ENCODE results near the gene ATL1.

Gene ATL1

DNA sequence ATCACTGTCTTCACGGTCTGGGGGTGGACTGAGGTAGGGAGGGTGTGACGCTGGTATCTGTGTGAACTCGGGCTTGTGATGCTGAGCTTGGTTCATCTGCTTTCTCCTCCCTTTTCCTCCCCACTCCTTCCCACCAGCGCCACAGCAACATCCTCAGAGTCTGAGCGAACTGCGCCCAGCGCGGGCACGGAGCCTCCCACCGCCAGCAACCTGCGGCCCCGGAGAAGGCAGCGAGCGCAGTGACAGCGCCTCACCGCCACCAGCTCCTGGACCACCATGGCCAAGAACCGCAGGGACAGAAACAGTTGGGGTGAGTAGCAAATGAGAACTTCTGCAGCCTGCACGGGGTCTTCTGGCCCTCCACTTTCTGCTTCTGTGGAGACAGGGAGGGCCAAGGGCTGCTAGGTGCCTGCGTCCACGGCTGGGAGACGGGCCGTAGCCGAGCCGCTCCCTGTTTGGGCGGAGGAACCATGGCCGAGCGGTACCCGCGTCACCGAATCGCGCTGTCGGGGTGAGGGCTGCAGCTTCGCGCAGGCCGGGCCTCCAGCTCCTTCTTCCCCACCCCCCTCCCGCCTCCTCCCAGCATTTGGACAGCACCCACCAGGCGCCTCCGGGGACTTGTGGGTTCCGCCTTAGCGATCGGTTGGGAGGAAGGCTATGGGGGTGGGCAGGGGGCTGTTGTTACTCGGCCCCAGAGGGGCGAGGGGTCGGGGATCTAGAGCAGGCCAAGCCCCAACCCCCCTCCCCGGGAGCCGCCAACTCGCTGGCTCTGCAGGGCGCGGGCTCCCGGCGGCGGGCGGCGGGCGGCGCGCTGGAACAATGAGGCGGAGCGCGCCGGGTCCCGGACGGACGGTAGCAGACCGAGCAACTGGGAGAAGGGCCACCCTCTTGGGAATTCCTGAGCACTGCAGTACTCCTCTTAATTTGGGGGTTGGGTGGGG, at the start of gene ATL1:
ATL1 (plus strand) TSS at position 156 of the 941 bp plus-strand sequence; CDS start at position 277, 121 bp downstream.
- DNase-seq (ENCODE audit: low read depth): no peak

DNA sequence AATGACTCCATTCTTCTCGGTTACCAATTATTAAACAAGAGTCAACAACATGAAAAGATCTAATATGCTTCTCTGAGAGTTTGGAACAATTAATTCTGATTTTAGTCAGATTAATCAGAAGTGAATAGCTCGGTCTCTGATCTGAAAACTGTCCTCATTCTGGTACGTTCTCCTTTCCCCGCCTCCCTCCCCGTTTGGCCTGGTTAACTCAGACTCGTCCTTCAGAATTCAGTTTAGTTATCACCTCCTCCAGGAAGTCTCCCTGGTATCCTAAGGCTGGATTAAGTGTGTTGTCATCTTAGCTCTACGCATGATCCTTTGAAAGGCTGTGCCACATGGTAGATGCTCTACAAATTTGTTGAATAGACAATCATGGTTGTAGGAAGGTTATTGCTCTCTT, 49.8 kb upstream of the ATL1 start:
- DNase-seq (ENCODE audit: low read depth): no peak

DNA sequence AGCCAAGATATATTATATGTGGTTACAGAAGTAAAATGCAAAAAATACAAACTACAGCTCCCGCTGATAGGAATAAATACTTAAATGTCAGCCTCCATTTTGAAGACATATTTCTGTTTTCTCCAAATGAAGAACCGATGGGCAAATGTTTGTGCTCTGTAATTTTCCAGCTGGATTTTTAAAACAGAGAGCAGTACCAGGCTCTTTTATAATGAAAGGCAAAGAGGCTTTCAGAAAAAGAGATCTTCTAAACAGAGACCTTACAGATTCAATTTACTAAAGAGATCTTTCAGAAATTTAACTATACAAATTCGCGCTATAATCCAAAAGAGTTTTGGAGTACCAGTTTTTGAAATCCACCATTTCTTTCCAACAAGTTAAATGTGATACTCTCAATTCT, 47.5 kb upstream of the ATL1 start:
- DNase-seq (ENCODE audit: low read depth): no peak

DNA sequence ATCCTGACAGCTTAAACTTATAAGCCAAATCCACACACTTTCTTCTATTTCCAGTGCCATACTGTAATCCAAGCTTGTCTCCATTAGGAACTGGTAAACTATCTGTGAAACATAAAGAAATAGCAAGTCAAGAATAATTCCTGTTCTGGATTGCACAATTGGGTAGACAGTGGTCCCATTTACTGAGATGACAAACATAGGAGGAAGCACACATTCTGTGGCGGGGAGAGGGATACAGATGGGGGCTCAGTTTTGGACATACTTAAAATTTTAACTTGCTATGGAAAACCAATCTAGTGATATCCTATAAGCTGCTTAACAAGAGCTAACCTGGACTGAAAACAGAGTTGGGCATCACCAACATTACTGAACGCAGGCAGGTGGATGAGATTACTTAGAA, 43.9 kb upstream of the ATL1 start:
- DNase-seq (ENCODE audit: low read depth): no peak

DNA sequence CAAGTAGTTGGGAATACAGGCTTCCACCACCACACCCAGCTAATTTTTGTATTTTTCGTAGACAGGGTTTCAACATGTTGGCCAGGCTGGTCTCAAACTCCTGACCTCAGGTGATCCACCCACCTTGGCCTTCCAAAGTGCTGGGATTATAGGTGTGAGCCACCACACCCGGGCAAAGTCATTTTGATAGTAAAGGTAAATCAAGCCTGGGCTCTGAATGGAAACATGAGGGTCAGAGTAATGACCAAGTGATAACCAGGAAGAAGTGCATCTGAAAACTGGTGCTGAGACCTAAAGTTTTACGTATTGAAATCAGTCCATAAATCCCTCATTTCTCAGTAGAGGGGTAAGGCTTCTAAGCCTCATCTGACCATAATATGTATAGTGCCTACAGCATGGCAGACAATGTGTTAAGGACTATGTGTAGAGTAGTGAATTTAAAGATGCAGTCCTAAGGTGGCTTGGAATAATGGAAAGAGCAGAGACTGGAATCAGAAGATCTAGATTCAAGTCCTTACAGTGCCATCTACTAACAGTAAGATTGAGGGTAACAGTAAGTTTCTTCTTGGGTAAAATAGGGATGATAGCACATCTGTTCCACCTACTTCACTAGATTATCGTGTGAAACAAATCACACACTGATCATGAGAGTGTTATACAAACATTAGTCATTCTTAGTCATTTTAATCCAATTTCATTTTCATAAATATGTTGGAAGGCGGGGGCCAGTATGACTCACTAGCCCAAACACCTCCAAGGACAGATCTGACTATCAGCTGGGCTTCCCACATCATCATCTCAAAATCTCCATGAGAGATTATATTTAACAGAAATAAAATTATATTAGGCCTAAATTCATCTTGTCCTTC, 38.8 kb upstream of the ATL1 start:
- peak; percentile 63 for DNase-seq (ENCODE audit: low read depth)

DNA sequence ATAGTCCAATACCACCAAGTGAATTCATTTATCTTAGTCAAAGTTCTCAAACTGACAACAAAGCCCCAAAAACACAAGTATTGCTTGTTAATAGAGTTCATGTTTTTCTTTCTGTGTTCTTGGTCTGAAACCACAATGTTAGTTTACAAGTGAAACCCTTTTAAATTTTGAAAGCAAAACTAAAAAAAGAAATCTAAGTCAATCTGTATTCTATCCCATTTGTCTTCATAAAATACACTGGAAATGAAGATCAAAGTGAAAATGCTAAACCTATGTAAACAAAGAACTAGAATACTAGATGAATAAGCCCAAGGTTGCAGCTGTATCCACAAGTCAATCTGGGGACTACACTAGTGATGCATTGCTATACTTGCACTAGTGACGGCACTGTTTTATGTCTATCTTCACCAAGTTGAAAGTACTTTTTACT, 38.0 kb upstream of the ATL1 start:
- no peak for DNase-seq (ENCODE audit: low read depth)

DNA sequence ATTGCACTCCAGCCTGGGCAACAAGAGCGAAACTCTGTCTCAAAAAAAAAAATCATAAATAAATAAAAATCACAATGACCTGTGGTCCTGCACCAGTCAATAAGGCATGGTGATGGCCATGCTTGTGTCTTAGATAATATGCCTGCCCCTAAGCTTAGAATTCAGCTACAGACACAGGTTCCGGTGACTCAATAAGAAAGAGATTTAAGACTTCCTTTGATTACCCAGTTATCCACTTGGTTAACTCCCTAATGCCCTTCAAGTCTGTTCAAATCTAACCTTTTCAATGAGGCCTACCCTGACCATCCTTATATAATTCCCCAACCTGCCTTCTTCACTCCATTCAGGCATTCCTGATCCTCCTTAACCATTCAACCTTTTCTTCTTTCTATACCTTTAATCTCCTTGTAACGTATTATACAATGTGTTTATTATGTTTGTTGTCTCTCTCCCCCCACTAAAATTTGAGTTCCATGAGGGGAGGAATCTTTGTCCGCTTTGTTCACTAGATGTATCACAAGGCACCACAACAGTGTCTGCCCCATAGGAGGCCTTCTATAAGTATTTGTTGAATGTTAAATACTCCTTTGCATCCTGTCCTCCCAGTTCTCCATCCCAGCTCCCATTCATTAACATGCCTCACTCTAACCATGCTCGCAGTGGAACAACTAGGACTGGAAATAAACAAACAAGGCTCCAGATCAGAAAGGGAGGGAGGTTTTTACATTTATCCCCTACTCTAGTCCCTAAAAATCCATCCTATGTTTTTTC, 36.5 kb upstream of the ATL1 start:
- DNase-seq (ENCODE audit: low read depth): no peak

DNA sequence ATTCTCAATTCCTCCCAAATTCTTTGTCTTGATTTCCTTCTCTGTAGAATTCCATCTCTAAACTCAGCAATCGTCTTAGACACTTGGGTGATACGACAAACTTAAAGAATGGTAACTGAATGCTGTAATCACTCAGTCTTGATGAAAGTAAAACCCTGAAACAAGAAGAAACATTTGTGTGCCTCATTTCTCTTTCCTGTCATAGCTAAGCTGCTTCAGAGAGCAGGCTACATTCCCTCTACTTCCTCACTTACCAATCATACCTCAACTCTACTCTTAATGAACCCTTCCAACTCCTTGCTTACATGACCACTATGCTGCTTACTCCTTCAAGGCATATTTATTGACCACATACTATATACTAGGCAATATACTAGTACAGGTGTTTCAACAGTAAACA, 35.9 kb upstream of the ATL1 start:
- no peak for DNase-seq (ENCODE audit: low read depth)

DNA sequence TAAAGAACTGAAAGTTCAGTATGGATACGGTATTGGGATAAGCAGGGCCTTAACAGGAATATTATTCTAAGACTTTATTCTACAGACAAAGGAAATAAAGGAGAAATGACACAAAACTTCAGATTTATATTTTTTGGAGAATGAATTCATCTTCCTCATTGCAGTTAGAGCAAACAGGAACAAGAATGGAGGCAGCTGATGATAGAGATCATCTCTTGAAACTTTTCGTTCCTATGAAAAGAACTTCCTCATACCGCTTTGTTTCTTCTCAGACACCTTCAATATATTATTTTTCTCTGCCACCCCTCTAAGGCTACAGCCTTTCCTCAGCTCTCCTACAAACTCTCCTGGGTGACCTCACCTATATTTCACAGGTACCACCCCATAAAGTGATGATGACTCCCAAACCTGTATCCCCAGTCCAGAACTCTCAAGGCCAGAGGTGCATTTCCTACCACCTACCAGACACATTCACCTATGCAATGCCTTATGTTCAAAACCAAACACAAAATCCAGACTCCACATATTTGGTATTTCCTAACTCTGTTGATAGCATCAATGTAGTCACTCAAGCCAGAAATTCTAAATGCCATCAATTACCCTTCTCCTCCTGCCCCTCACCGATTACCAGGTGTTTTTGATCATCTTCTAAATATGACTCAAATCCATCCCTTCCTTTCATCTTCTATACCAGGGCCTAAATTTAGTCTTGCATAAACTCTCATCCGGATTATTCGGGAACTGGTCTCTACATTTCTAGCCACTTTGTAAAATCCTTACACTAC, 35.0 kb upstream of the ATL1 start:
- DNase-seq (ENCODE audit: low read depth): no peak

DNA sequence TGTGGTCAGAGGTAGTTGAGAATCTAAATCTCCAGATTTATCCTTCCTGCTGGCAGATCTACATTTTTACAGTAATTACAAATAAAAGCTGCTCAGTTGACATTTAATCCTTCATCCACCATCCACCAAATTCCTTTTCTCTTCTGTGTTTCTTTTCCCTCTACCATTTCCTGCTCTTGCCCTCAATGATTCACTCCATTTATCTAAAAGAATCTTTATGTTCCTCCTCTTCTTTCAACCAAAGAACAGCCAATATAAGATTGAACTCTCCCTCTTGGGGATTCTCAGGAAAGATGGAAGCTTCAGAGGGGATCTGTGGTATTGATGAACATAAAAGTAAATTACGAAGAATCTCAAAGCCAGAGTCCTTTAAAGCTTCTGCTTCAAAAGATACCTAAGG, 31.9 kb upstream of the ATL1 start:
- DNase-seq (ENCODE audit: low read depth): no peak

DNA sequence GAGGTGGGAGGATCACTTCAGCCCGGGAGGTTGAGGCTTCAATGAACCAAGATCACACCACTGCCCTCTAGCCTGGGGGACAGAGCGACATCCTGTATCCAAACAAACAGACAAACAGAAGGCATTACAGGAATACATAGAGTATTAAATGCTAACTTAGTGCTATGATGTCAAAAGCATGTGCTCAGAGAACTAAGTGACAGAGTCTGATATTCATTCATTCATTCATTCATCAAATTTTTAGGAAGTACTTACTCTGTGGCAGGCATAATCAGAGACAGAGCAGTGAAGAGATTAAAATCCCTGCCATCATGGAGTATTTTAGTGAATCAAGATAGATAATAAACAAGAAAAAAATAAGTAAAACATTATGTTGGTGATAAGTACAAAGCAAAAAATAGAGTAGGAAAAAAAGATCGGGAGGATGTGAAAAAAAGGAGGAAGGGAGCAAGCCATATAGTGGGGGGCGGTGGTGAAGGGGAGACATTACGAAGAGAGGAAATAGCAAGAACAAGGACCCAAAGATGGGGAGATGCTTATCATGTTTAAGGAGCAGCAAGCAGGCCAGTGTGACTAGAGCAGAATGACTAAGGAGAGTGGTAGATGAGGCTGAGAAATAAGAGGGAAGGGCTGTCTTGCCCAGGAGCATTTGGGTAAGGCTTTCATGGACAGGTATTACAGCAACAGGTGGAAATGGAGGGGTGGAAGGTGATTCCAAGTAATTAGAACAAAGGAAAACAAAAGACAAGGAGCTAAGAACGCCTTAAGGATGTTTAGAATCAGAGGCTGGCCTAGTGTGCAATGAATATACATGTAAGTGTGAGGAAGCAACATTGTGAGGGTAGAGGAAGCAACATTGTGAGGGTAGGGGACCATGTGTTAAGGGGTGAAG, 30.4 kb upstream of the ATL1 start:
- DNase-seq (ENCODE audit: low read depth): no peak

DNA sequence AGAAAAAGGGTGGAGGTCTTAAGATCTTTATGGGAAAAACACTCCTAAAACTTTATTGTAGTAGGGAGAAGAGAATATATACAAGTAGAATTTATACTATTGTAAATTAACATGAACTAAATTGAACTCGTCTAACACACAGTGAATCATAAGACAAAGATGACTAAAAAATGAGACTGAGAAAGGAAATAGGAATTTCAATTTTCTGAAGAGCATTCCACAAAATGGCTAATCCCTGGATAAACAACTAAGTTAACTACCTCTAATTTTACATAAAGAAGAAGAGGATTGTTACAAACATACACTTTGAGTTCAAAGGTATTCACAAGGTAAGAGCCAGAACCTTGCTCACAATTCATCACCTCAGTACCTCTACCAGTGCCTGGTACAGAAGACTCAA, 29.6 kb upstream of the ATL1 start:
- DNase-seq (ENCODE audit: low read depth): no peak

DNA sequence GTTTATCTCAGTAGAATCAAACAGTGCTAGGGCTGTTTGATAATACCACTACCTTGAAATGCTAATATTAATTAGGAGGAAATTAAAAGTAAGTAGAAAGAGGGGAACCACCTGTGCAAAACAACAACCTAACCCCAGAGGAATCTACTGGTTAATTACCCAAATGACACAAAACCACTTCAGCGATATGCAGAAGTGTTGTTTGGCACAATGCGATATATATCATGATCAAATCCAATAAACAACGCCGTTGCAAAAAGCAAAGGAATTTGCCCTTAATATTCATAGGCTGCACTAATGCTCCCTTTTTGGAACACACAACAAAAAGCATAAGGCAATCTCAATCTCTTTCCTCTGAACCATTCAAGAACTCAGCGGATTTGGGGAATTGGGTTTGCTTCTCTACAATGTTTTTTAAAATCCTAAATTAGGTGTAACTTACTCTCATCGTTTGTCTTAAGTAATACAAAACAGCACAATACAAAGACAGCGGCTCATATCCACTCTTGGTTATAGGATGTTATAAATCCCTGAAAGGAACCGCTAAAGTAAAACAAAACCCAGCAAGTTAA, 29.1 kb upstream of the ATL1 start:
- no peak for DNase-seq (ENCODE audit: low read depth)

DNA sequence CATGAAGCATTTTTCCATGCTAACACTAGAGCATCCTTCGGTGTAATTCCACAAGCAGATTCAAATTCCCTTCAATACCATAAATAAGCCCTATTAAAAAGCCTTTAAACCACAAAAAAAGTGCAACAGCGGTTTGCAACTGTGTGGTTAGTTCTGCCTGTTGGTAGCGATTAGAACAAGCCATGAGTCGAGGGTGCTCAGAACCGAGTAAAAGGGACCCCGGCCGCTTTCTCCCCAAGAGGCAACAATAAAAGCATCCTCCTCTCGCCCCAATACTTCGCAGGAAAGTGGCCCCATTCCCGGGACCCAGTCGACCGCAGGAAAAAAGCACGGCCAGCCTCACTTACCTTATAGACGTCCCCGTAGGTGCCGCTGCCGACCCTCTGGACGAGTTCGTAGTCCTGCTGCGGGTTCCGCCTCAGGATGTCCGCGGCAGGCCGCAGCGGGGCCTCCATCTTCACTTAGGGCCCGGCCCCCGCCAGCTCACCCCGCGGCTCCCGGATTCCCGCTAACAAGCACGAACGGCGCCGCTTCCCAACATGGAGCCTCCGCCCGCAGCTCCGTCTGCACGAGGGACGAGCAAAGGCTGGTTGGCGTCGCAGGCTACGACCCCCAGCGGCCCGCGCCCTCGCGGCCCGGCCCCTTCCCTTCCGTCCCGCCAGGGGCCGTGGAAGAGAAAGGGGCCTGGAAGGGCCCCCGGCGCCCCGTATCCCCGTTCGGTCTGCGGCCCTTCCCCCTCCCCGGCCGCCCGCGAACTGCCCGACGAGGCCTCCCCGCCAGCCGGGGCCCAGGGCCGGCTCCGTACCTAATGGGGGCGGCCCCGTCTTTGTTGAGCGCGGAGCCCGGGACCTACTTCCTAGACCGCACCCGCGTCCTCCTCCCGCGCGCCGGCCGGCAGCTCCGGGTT, 28.1 kb upstream of the ATL1 start:
- DNase-seq (ENCODE audit: low read depth): peak; percentile 3

DNA sequence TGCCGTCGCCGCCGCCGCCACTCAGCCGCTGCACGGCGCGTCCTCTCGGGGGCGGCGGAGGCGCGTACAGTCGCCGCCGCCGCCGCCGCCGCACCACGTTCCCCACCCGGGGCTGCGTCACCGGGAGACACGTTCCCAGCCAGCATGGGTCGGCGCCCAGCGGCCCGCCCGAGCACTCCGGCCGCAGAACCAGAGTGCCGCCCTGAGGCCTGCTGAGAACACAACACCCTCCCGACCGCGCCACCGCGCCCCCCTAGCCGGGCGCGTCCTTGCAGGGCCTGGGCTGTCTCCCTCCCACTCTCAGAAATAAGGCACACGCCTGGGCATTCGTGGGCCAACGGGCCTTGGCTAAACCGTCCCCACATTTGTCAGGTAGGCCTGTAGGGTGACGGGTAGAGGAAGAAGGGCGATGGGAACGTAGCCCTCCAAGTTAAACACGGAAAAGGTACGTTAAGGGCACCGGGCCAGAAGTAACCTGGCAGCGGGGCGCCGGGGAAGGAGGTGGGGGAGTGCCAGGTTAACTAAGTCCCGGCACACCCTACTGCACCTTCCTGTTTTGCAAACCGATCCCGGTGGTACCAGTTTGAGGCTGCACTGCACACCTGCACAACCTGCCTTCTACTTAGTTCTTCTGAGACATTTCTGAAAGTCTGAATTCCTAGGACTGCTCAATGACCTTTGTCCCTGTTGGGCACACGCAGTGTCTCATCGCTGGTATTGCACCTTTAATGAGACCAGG, 27.3 kb upstream of the ATL1 start, which contains the start of gene MAP4K5:
MAP4K5 (minus strand) TSS at position 68 of the 739 bp plus-strand sequence. CDS start 520 bp downstream, outside the sequence.
- DNase-seq (ENCODE audit: low read depth): peak; percentile 86

DNA sequence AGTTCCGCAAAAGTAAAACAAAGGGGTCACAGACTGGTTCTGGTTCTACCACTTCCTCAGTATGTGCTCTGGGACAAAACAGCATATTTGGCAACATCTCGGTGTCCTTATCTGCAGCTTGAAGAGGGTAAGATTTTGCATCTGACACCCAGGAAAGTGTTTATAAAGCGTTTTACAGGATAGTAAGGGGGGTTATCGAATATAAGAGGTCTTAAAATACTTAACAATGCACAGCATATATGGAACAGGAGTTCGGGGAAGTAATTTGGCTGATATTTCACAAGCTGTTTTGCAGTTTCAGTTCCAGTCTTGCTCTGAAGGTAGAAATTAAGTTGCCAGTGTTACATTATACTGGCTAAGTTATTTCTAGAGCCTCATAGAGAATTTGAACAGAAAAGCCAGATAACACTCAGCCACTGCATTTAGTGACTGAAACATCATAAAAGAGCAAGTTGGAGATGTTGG, 26.7 kb upstream of the ATL1 start:
- no peak for DNase-seq (ENCODE audit: low read depth)

DNA sequence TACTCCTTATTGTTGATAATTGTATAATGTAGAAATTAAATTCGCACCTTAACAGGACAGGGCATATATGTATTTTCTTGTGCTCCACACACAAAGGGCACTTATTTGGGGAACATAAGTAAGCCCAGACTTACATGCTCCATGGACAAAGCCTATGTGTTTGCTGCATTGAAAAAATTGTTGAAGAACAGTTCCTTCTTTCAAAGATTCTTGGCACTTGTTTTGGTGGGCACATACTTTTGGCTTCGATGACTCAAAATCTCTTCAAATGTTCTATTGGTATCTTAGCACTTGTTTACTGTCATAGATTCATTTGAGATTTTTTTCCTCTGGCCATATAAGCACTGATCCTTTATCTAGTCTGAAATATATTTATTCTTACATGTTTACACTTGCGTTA, 26.1 kb upstream of the ATL1 start:
- DNase-seq (ENCODE audit: low read depth): no peak

DNA sequence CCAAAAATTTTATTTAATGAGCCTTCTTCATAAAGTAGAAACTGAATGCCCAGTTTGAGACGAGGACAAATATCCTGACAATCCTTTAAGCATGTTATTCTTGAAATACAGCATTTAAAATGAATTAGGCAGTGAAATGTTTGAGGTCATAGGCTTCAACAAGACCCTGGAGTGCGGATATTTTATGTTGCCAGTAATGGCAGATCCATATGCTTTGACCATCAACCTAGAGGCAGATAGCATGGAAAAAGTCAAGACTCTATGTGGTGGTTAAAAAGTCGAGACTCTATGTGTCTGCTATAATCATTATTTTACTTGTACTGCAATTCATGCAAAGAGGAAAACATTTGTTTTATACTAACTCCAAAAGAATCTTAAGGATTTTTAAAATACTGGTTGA, 25.5 kb upstream of the ATL1 start:
- no peak for DNase-seq (ENCODE audit: low read depth)
